Measurements from ENCODE around the gene JAKMIP1. TPM values are rescaled to one million over a fixed set of nuclear protein-coding genes. Genes with fewer than 3 reads are reported as not detected.

Gene JAKMIP1
- total RNA-seq, 1 donor from 2014 or later = 5.5 TPM

- Mint-ChIP-seq H3K4me3 (no peak overlapping the region), H3K9me3 (peaks cover 10% of the 10 kb centered on the region)
Measured at GRCh38 chr4:6245246-6246169, 45.2 kb upstream of the JAKMIP1 start.

GRCh38 chr4:6242271-6243029 is 42.1 kb upstream of the JAKMIP1 start:
- Histone ChIP-seq H3K79me2 (ENCODE audit: low read depth) (no peaks in the 10 kb centered on the region), H3K4me3 (no peak overlapping the region), H2AFZ (replicated peaks) (no peak overlapping the region), H3K9me3 (ENCODE audit: low read depth) (no peaks in the 10 kb centered on the region), H3K27ac (no peak overlapping the region), H3K4me2 (no peak overlapping the region), H3F3A (ENCODE audit: low read depth) (no peaks in the 10 kb centered on the region), H3K27me3 (peaks cover 28% of the 10 kb centered on the region), H3K4me1 (no peaks in the 10 kb centered on the region), H3K9ac (no peak overlapping the region), H4K20me1 (ENCODE audit: low read depth) (no peaks in the 10 kb centered on the region), H3K36me3 (no peaks in the 10 kb centered on the region)
- H3K36me3 Mint-ChIP-seq = no peaks in the 10 kb centered on the region
- H3K27me3 Mint-ChIP-seq (ENCODE audit: insufficient read depth, low read depth) = peaks cover 9% of the 10 kb centered on the region
- peaks cover 10% of the 10 kb centered on the region for H3K9me3 Mint-ChIP-seq
- H3K27ac Mint-ChIP-seq = no peak overlapping the region
- no peak overlapping the region for H3K4me3 Mint-ChIP-seq
- DNase-seq (ENCODE audit: low spot score) = no peak
- TF ChIP-seq CTCF (IDR thresholded peaks at IDR 0.05) = no peak
- no peak for TF ChIP-seq EZH2phosphoT487 (IDR thresholded peaks at IDR 0.05)
- no peak for TF ChIP-seq EZH2 (IDR thresholded peaks at IDR 0.05)
- H3K4me1 Mint-ChIP-seq = no peaks in the 10 kb centered on the region

More at GRCh38 chr4:6245246-6246169, 45.2 kb upstream of the JAKMIP1 start:
- Histone ChIP-seq H3K27ac (no peak overlapping the region), H3K27me3 (peaks cover 39% of the 10 kb centered on the region), H3K36me3 (no peaks in the 10 kb centered on the region), H4K20me1 (ENCODE audit: low read depth) (no peaks in the 10 kb centered on the region), H3K4me3 (peak overlapping the region; percentile 37), H3K4me2 (peak overlapping the region; percentile 74), H3F3A (ENCODE audit: low read depth) (no peaks in the 10 kb centered on the region), H3K9ac (no peak overlapping the region), H3K4me1 (no peaks in the 10 kb centered on the region), H3K79me2 (ENCODE audit: low read depth) (no peaks in the 10 kb centered on the region), H2AFZ (replicated peaks) (peak overlapping the region; percentile 92), H3K9me3 (ENCODE audit: low read depth) (no peaks in the 10 kb centered on the region)
- Mint-ChIP-seq H3K27me3 (ENCODE audit: insufficient read depth, low read depth) (peaks cover 16% of the 10 kb centered on the region), H3K27ac (no peak overlapping the region), H3K4me1 (peaks cover 5% of the 10 kb centered on the region), H3K36me3 (no peaks in the 10 kb centered on the region)
- peak; percentile 64 for DNase-seq (ENCODE audit: low spot score)
- no peak for TF ChIP-seq CTCF (IDR thresholded peaks at IDR 0.05)
- no peak for TF ChIP-seq EZH2 (IDR thresholded peaks at IDR 0.05)
- TF ChIP-seq EZH2phosphoT487 (IDR thresholded peaks at IDR 0.05) = no peak

- H3K36me3 Mint-ChIP-seq = no peaks in the 10 kb centered on the region
- H3F3A ChIP-seq (ENCODE audit: low read depth) = no peaks in the 10 kb centered on the region
- peaks cover 28% of the 10 kb centered on the region for H3K27me3 ChIP-seq
- no peak overlapping the region for H3K4me3 ChIP-seq
- H3K9me3 Mint-ChIP-seq = peaks cover 7% of the 10 kb centered on the region
- no peak for TF ChIP-seq EZH2 (IDR thresholded peaks at IDR 0.05)
- TF ChIP-seq EZH2phosphoT487 (IDR thresholded peaks at IDR 0.05) = no peak
- no peak for TF ChIP-seq CTCF (IDR thresholded peaks at IDR 0.05)
- no peak overlapping the region for H2AFZ ChIP-seq (replicated peaks)
- H3K27me3 Mint-ChIP-seq (ENCODE audit: insufficient read depth, low read depth) = peaks cover 7% of the 10 kb centered on the region
- H3K79me2 ChIP-seq (ENCODE audit: low read depth) = no peaks in the 10 kb centered on the region
- no peaks in the 10 kb centered on the region for H3K4me1 ChIP-seq
- no peaks in the 10 kb centered on the region for H3K36me3 ChIP-seq
- no peak overlapping the region for H3K4me2 ChIP-seq
- no peaks in the 10 kb centered on the region for H3K9me3 ChIP-seq (ENCODE audit: low read depth)
- DNase-seq (ENCODE audit: low spot score) = no peak
- peaks cover 2% of the 10 kb centered on the region for H3K4me1 Mint-ChIP-seq
- no peaks in the 10 kb centered on the region for H4K20me1 ChIP-seq (ENCODE audit: low read depth)
- no peak overlapping the region for H3K27ac ChIP-seq
- no peak overlapping the region for H3K9ac ChIP-seq
- H3K4me3 Mint-ChIP-seq = no peak overlapping the region
- no peak overlapping the region for H3K27ac Mint-ChIP-seq
Measured at GRCh38 chr4:6241062-6241845, 40.9 kb upstream of the JAKMIP1 start.

All from neural progenitor cell (in vitro differentiated cells).